Mammary epithelial cell (primary cell): Measurements from ENCODE around the gene PRR16.

Experiments
- CTCF ChIP-seq, 2 donors: IDR thresholded peaks in 1 of 2; conservative IDR thresholded peaks in 1 of 2; 2 replicates each; pipeline ENCODE4 v1.5.1; 2011 to 2012; ENCODE audit warnings: inconsistent platforms in 2 of 2, low read length in 2 of 2, mild to moderate bottlenecking in 2 of 2, control low read depth in 1 of 2, low read depth in 1 of 2; ENCODE audit not compliant: insufficient read depth in 1 of 2; ENCODE audit errors: extremely low read depth in 1 of 2
- EZH2 ChIP-seq: IDR thresholded peaks from 2 replicates; pipeline ENCODE4 v1.6.1; 2012; ENCODE audit warnings: low read length, inconsistent platforms, borderline replicate concordance

GRCh38 chr5:120538644-120539043 is 74.5 kb downstream of the PRR16 start:
- TF ChIP-seq CTCF (conservative IDR thresholded peaks at IDR 0.05 in 1 of 2, IDR thresholded peaks at IDR 0.05 in 1 of 2; ENCODE audit: extremely low read depth in 1 of 2, insufficient read depth in 1 of 2, low read depth in 1 of 2, low read length in 2 of 2), result no peak
- no peak for TF ChIP-seq EZH2
